HEK293 (cell line): ENCODE data around the gene OBSCN.

Source experiments
- CTCF ChIA-PET: fragments of 350-600 bp; formaldehyde crosslinking; extraction: SDS; loops from one replicate; lab custom pipeline; 2021; ENCODE audit warnings: antibody characterized with exemption; lab: Yijun Ruan, JAX
- POLR2A ChIA-PET: fragments of 300-600 bp; formaldehyde crosslinking; extraction: SDS; loops from one replicate; lab custom pipeline; 2020; ENCODE audit warnings: antibody characterized with exemption, inconsistent platforms; lab: Yijun Ruan, JAX
- H3K27ac ChIP-seq: fragments of 200-500 bp; sonication (Bioruptor generic); 2 replicates; pipeline ENCODE4 v1.5.1; 2014; ENCODE audit warnings: low read depth, low read length, control low read depth, inconsistent platforms; ENCODE audit errors: extremely low read depth
- H3K36me3 ChIP-seq, 2 experiments: fragments of 200-500 bp in 1 of 2; sonication (Bioruptor generic) in 1 of 2; 1 replicate in 1 of 2; 2 replicates in 1 of 2; pipeline ENCODE4 v1.5.1; 2014 to 2017; ENCODE audit warnings: inconsistent platforms in 2 of 2, low read length in 2 of 2; ENCODE audit not compliant: control insufficient read depth in 2 of 2, insufficient read depth in 1 of 2
- H3K4me1 ChIP-seq: fragments of 200-500 bp; sonication (Bioruptor generic); 2 replicates; pipeline ENCODE4 v1.5.1; 2014; ENCODE audit warnings: mild to moderate bottlenecking, low read length, inconsistent platforms; ENCODE audit not compliant: control insufficient read depth, insufficient read depth
- H3K4me3 ChIP-seq: 2 replicates; pipeline ENCODE4 v1.5.1; 2011; ENCODE audit warnings: low read depth, mild to moderate bottlenecking, control low read depth, low read length, moderate library complexity
- H3K9me3 ChIP-seq: fragments of 200-500 bp; sonication (Bioruptor generic); 2 replicates; pipeline ENCODE4 v1.5.1; 2014; ENCODE audit warnings: low read depth, low read length, inconsistent platforms; ENCODE audit not compliant: control insufficient read depth, insufficient read depth
- BCL11B ChIP-seq: fragments of 450-650 bp; formaldehyde crosslinking; IDR thresholded peaks from 2 replicates; pipeline ENCODE4 v1.5.1; 2016; ENCODE audit warnings: low read depth, missing biosample characterization, missing genetic modification characterization
- KLF7 ChIP-seq: fragments of 450-650 bp; formaldehyde crosslinking; IDR thresholded peaks from 2 replicates; pipeline ENCODE4 v1.5.1; 2016; ENCODE audit warnings: missing biosample characterization, missing genetic modification characterization, borderline replicate concordance
- KLF9 ChIP-seq: fragments of 450-650 bp; formaldehyde crosslinking; IDR thresholded peaks from 2 replicates; pipeline ENCODE4 v1.5.1; 2016; ENCODE audit warnings: missing biosample characterization, missing genetic modification characterization, low read depth
- SCRT2 ChIP-seq: fragments of 450-650 bp; formaldehyde crosslinking; IDR thresholded peaks from 2 replicates; pipeline ENCODE4 v1.5.1; 2016; ENCODE audit warnings: missing biosample characterization, missing genetic modification characterization
- YY1 ChIP-seq: fragments of 450-650 bp; formaldehyde crosslinking; IDR thresholded peaks from 2 replicates; pipeline ENCODE4 v1.5.1; 2018; ENCODE audit warnings: missing biosample characterization, missing genetic modification characterization
- ZBTB48 ChIP-seq: fragments of 450-650 bp; formaldehyde crosslinking; IDR thresholded peaks from 2 replicates; pipeline ENCODE4 v1.5.1; 2016; ENCODE audit warnings: missing biosample characterization, missing genetic modification characterization
- ZNF146 ChIP-seq: fragments of 450-650 bp; formaldehyde crosslinking; IDR thresholded peaks from 2 replicates; pipeline ENCODE4 v1.5.1; 2016; ENCODE audit warnings: missing biosample characterization, missing genetic modification characterization
- ZNF175 ChIP-seq: fragments of 450-650 bp; formaldehyde crosslinking; IDR thresholded peaks from 2 replicates; pipeline ENCODE4 v1.5.1; 2016; ENCODE audit warnings: missing biosample characterization, missing genetic modification characterization
- ZNF23 ChIP-seq: fragments of 450-650 bp; formaldehyde crosslinking; IDR thresholded peaks from 2 replicates; pipeline ENCODE4 v1.5.1; 2016; ENCODE audit warnings: missing biosample characterization, missing genetic modification characterization, borderline replicate concordance
- ZNF354C ChIP-seq: fragments of 450-650 bp; formaldehyde crosslinking; IDR thresholded peaks from 2 replicates; pipeline ENCODE4 v1.5.1; 2016; ENCODE audit warnings: missing biosample characterization, missing genetic modification characterization, low read depth, borderline replicate concordance
- ZNF549 ChIP-seq: fragments of 450-650 bp; IDR thresholded peaks from 2 replicates; pipeline ENCODE4 v1.5.1; 2018; ENCODE audit warnings: missing biosample characterization, missing genetic modification characterization, mild to moderate bottlenecking, inconsistent platforms, moderate library complexity
- ZNF621 ChIP-seq: fragments of 450-650 bp; formaldehyde crosslinking; IDR thresholded peaks from 2 replicates; pipeline ENCODE4 v1.5.1; 2017; ENCODE audit warnings: missing biosample characterization, missing genetic modification characterization
- ZNF704 ChIP-seq: fragments of 450-650 bp; formaldehyde crosslinking; IDR thresholded peaks from 2 replicates; pipeline ENCODE4 v1.5.1; 2016; ENCODE audit warnings: missing biosample characterization, missing genetic modification characterization
- ZNF76 ChIP-seq: fragments of 450-650 bp; formaldehyde crosslinking; IDR thresholded peaks from 2 replicates; pipeline ENCODE4; 2016; ENCODE audit warnings: low read depth, missing biosample characterization, missing genetic modification characterization, borderline replicate concordance
- ZNF791 ChIP-seq: fragments of 450-650 bp; formaldehyde crosslinking; IDR thresholded peaks from 2 replicates; pipeline ENCODE4 v1.5.1; 2016; ENCODE audit warnings: missing biosample characterization, missing genetic modification characterization
- ZSCAN30 ChIP-seq: fragments of 450-650 bp; IDR thresholded peaks from 2 replicates; pipeline ENCODE4 v1.5.1; 2018; ENCODE audit warnings: missing biosample characterization, mild to moderate bottlenecking, missing genetic modification characterization, moderate library complexity
- TF ChIP-seq, protein P1 (sequence below): fragments of 450-650 bp; formaldehyde crosslinking; IDR thresholded peaks from 2 replicates; pipeline ENCODE4 v1.5.1; 2017; ENCODE audit warnings: missing biosample characterization, missing genetic modification characterization
- TF ChIP-seq, protein P2 (sequence below): fragments of 450-650 bp; formaldehyde crosslinking; IDR thresholded peaks from 2 replicates; pipeline ENCODE4 v1.5.1; 2016; ENCODE audit warnings: missing biosample characterization, missing genetic modification characterization

OBSCN gene

GRCh38 chr1:228284521-228284920 is 76.7 kb downstream of the OBSCN start:
- H3K36me3 ChIP-seq, result peaks cover 0 to 24% of the 10 kb centered on the region in 2 experiments; a peak in 1 of 3 replicates
- H3K27ac ChIP-seq, result no peak overlapping the region
- POLR2A ChIA-PET, result no interaction called here
- H3K9me3 ChIP-seq, result no peaks in the 10 kb centered on the region
- TF ChIP-seq BCL11B (tag by site-specific recombination) (no peak), ZSCAN30 (no peak)
- no peaks in the 10 kb centered on the region for H3K4me1 ChIP-seq
- H3K4me3 ChIP-seq, result no peak overlapping the region
- CTCF ChIA-PET, result interaction anchor here (0.9 kb wide), 1 partner anchor 70 kb away, joined by 4 read pairs; no protein-coding TSS in a partner anchor

- CTCF ChIA-PET, result interaction anchor here (0.7 to 1.0 kb wide), 2 partner anchors 42 to 229 kb away, joined by 3 read pairs; no protein-coding TSS in a partner anchor
- no peaks in the 10 kb centered on the region for H3K4me1 ChIP-seq
- H3K4me3 ChIP-seq, result no peak overlapping the region
- no peaks in the 10 kb centered on the region for H3K9me3 ChIP-seq
- no peak overlapping the region for H3K27ac ChIP-seq
- peaks cover 0 to 10% of the 10 kb centered on the region in 2 experiments; a peak in 1 of 3 replicates for H3K36me3 ChIP-seq
- POLR2A ChIA-PET, result interaction anchor here (0.6 kb wide), 1 partner anchor 104 kb away, joined by 6 read pairs; no protein-coding TSS in a partner anchor
- no peak for TF ChIP-seq ZNF23 (tag by site-specific recombination)
- no peak for TF ChIP-seq ZNF621
- TF ChIP-seq, all 188 proteins: peak for 0
These were observed 78.0 kb downstream of the OBSCN start for GRCh38 chr1:228285661-228286504.

DNA sequence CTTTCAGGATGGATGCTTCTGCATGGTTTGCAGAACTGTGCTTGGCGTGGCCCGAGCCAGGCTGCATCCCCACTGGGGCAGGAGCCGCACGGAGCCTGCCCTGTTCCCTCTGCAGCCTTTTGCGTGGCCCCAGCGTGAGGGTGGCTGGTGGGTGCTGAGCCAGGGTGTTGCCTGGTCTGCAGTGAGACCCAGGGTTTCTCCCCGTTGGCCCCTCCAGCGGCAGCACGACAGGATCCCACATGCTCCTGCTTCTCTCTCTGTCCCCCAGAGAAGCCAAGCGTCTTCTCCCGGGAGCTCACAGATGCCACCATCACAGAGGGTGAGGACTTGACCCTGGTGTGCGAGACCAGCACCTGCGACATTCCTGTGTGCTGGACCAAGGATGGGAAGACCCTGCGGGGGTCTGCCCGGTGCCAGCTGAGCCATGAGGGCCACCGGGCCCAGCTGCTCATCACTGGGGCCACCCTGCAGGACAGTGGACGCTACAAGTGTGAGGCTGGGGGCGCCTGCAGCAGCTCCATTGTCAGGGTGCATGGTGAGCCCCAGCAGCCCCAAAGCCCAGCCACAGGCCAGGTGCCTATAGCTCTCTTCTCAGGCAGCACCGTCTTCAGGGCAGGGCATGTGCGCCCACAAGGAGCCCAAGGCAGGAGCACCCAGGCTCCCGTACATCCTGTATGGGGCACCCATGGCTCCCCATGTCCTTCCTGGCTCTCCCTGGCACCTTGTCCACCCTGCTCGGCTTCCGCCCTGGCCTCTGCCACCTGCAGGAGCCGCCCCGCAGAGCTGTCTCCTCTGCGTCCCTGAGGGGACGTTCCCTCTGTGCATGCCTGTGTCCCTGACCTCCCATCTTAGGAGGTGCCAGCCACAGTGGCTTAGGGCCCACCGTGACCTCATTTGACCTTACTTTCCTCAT is 78.9 kb downstream of the OBSCN start:
- ChIA-PET POLR2A (interaction anchor here (0.6 kb wide), 1 partner anchor 103 kb away, joined by 6 read pairs; no protein-coding TSS in a partner anchor), CTCF (interaction anchor here (1.0 kb wide), 1 partner anchor 228 kb away, joined by 3 read pairs; no protein-coding TSS in a partner anchor)
- Histone ChIP-seq H3K4me1 (no peaks in the 10 kb centered on the region), H3K27ac (no peak overlapping the region), H3K36me3 (peaks cover 0 to 8% of the 10 kb centered on the region in 2 experiments; a peak in 1 of 3 replicates), H3K9me3 (no peaks in the 10 kb centered on the region), H3K4me3 (no peak overlapping the region)
- TF ChIP-seq ZBTB48 (tag by site-specific recombination), result no peak
- no peak for TF ChIP-seq ZNF549 (tag by site-specific recombination)

GRCh38 chr1:228287541-228288425 is 79.9 kb downstream of the OBSCN start:
- Histone ChIP-seq H3K9me3 (no peaks in the 10 kb centered on the region), H3K4me3 (no peak overlapping the region), H3K4me1 (no peaks in the 10 kb centered on the region), H3K27ac (no peak overlapping the region), H3K36me3 (peaks cover 0 to 8% of the 10 kb centered on the region in 2 experiments; a peak in 1 of 3 replicates)
- ChIA-PET POLR2A (no interaction called here), CTCF (no interaction called here)
- no peak for TF ChIP-seq ZNF354C (tag by site-specific recombination)
- TF ChIP-seq YY1, result no peak
- no peak for TF ChIP-seq ZNF791 (tag by site-specific recombination)
- no peak for TF ChIP-seq ZNF76 (tag by site-specific recombination)
- TF ChIP-seq ZNF146 (tag by site-specific recombination), result no peak
- TF ChIP-seq KLF9 (tag by site-specific recombination), result no peak
- no peak for TF ChIP-seq ZBTB48 (tag by site-specific recombination)
- TF ChIP-seq SCRT2 (tag by site-specific recombination), result no peak
- no peak for TF ChIP-seq ZNF175 (tag by site-specific recombination)
- TF ChIP-seq, protein P1, sequence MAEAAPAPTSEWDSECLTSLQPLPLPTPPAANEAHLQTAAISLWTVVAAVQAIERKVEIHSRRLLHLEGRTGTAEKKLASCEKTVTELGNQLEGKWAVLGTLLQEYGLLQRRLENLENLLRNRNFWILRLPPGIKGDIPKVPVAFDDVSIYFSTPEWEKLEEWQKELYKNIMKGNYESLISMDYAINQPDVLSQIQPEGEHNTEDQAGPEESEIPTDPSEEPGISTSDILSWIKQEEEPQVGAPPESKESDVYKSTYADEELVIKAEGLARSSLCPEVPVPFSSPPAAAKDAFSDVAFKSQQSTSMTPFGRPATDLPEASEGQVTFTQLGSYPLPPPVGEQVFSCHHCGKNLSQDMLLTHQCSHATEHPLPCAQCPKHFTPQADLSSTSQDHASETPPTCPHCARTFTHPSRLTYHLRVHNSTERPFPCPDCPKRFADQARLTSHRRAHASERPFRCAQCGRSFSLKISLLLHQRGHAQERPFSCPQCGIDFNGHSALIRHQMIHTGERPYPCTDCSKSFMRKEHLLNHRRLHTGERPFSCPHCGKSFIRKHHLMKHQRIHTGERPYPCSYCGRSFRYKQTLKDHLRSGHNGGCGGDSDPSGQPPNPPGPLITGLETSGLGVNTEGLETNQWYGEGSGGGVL (tag by site-specific recombination), result no peak
- TF ChIP-seq ZNF704, result no peak
- TF ChIP-seq, protein P2, sequence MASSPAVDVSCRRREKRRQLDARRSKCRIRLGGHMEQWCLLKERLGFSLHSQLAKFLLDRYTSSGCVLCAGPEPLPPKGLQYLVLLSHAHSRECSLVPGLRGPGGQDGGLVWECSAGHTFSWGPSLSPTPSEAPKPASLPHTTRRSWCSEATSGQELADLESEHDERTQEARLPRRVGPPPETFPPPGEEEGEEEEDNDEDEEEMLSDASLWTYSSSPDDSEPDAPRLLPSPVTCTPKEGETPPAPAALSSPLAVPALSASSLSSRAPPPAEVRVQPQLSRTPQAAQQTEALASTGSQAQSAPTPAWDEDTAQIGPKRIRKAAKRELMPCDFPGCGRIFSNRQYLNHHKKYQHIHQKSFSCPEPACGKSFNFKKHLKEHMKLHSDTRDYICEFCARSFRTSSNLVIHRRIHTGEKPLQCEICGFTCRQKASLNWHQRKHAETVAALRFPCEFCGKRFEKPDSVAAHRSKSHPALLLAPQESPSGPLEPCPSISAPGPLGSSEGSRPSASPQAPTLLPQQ (tag by site-specific recombination), result no peak
- no peak for TF ChIP-seq KLF7 (tag by site-specific recombination)
